ENCODE measurements around the gene ACTG1.

Gene ACTG1

GRCh38 chr17:81460856-81461460 is 51.6 kb downstream of the ACTG1 start:
- peak in 1 of 2 experiments; percentile 65 for DNase-seq

Data from NCI-H526 (cell line).